K562 (cell line): ENCODE measurements around the gene ZDHHC18. TPM values are rescaled to one million over a fixed set of nuclear protein-coding genes. Genes with fewer than 3 reads are reported as not detected.

Experiments
- polyA plus RNA-seq, 8 experiments: library from polyadenylated mRNA; depleted of rRNA in 4 of 8; stranded (reverse) in 5 of 8; unstranded in 3 of 8; fragments of >200 nt; fragmentation: Nextera tagmentation in 2 of 8; fragmentation: Illumina TruSeq in 1 of 8; extraction: Ambion mirVana in 2 of 8; extraction: Trizol in 1 of 8; gene quantifications; 2 replicates each; pipeline versions ENCODE4 v1.2.1 to v1.2.3, GENCODE V29; 2011 to 2014; ENCODE audit warnings: inconsistent platforms in 1 of 8, missing spikeins in 1 of 8
- small RNA-seq: library from RNA; depleted of rRNA; stranded (forward); fragments of <200 nt; gene quantifications from one replicate; pipeline ENCODE3, GENCODE V24; 2014
- total RNA-seq, 7 experiments: library from RNA; depleted of rRNA in 6 of 7; stranded (reverse); fragments of >200 nt in 6 of 7; fragmentation: Illumina TruSeq in 2 of 7; extraction: Trizol in 2 of 7; gene quantifications; 2 replicates each; pipeline versions ENCODE4 v1.2.1 to v1.2.3, GENCODE V29; 2011 to 2021; ENCODE audit warnings: low replicate concordance in 1 of 7
- TF ChIP-seq, protein P1 (sequence below): fragments of 450-650 bp; IDR thresholded peaks from 2 replicates; pipeline ENCODE4 v1.6.1; 2016; ENCODE audit warnings: borderline replicate concordance

Gene ZDHHC18
- total and polyA plus RNA-seq, 9 of the 15 experiments (the other 6 are each of a cell fraction or from before 2014, with no cell fraction given), result 0.42 to 35.6 (median 15.8) TPM

GRCh38 chr1:26900815-26901511 is 74.5 kb downstream of the ZDHHC18 start (continued):
- TF ChIP-seq, protein P1, sequence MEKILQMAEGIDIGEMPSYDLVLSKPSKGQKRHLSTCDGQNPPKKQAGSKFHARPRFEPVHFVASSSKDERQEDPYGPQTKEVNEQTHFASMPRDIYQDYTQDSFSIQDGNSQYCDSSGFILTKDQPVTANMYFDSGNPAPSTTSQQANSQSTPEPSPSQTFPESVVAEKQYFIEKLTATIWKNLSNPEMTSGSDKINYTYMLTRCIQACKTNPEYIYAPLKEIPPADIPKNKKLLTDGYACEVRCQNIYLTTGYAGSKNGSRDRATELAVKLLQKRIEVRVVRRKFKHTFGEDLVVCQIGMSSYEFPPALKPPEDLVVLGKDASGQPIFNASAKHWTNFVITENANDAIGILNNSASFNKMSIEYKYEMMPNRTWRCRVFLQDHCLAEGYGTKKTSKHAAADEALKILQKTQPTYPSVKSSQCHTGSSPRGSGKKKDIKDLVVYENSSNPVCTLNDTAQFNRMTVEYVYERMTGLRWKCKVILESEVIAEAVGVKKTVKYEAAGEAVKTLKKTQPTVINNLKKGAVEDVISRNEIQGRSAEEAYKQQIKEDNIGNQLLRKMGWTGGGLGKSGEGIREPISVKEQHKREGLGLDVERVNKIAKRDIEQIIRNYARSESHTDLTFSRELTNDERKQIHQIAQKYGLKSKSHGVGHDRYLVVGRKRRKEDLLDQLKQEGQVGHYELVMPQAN, result no peak

Small RNA genes within 50 kb of the gene (small RNA-seq; reads per million reads assigned to genes)
- gene RN7SL165P, result not detected

Other genes starting within 250 kb of the ZDHHC18 start
Only the 7 nearest of the 10 such genes appear.
- gene ARID1A, start 130.7 kb upstream of the ZDHHC18 start, total RNA-seq (2014; rRNA removed), result 22.1 and 28.9 TPM in 2 replicates
- 23.9 and 24.6 TPM in 2 replicates for gene ARID1A, start 130.7 kb upstream of the ZDHHC18 start, total RNA-seq (2014; rRNA removed; fragmentation: Illumina TruSeq; extraction: Trizol)
- 22.5 and 25.3 TPM in 2 replicates for gene ARID1A, start 130.7 kb upstream of the ZDHHC18 start, total RNA-seq (2015; rRNA removed; fragmentation: Illumina TruSeq; extraction: Trizol)
- gene ARID1A, start 130.7 kb upstream of the ZDHHC18 start, total RNA-seq (2021), result 74.6 and 88.3 TPM in 2 replicates
- gene ARID1A, start 130.7 kb upstream of the ZDHHC18 start, polyA plus RNA-seq (2011; rRNA removed), result 12.9 and 27.1 TPM in 2 replicates
- gene ARID1A, start 130.7 kb upstream of the ZDHHC18 start, polyA plus RNA-seq (2014; fragmentation: Illumina TruSeq; extraction: Trizol), result 70.1 and 79.0 TPM in 2 replicates
- gene ARID1A, start 130.7 kb upstream of the ZDHHC18 start, polyA plus RNA-seq (2014; fragmentation: Nextera tagmentation; extraction: Ambion mirVana), result 10 to 100 TPM in 1 of 2 experiments, 1 to 10 TPM in 1; 8.3 to 20.2 TPM
- 38.6 and 38.7 TPM in 2 replicates for gene ARID1A, start 130.7 kb upstream of the ZDHHC18 start, polyA plus RNA-seq (2014; rRNA removed)
- gene PIGV, start 38.7 kb upstream of the ZDHHC18 start, total RNA-seq (2014; rRNA removed), result 8.4 and 11.3 TPM in 2 replicates
- 11.0 and 11.1 TPM in 2 replicates for gene PIGV, start 38.7 kb upstream of the ZDHHC18 start, total RNA-seq (2014; rRNA removed; fragmentation: Illumina TruSeq; extraction: Trizol)
- gene PIGV, start 38.7 kb upstream of the ZDHHC18 start, total RNA-seq (2015; rRNA removed; fragmentation: Illumina TruSeq; extraction: Trizol), result 12.0 and 12.2 TPM in 2 replicates
- gene PIGV, start 38.7 kb upstream of the ZDHHC18 start, total RNA-seq (2021), result 11.2 and 14.7 TPM in 2 replicates
- 21.8 and 25.5 TPM in 2 replicates for gene PIGV, start 38.7 kb upstream of the ZDHHC18 start, polyA plus RNA-seq (2011; rRNA removed)
- 10.8 and 12.7 TPM in 2 replicates for gene PIGV, start 38.7 kb upstream of the ZDHHC18 start, polyA plus RNA-seq (2014; fragmentation: Illumina TruSeq; extraction: Trizol)
- 10 to 100 TPM; 11.3 to 11.7 TPM for gene PIGV, start 38.7 kb upstream of the ZDHHC18 start, polyA plus RNA-seq (2014; fragmentation: Nextera tagmentation; extraction: Ambion mirVana)
- 9.3 and 9.4 TPM in 2 replicates for gene PIGV, start 38.7 kb upstream of the ZDHHC18 start, polyA plus RNA-seq (2014; rRNA removed)
- gene SFN, start 36.5 kb downstream of the ZDHHC18 start, total RNA-seq (2014; rRNA removed), result 2.2 and 2.7 TPM in 2 replicates
- gene SFN, start 36.5 kb downstream of the ZDHHC18 start, total RNA-seq (2014; rRNA removed; fragmentation: Illumina TruSeq; extraction: Trizol), result 0.38 and 0.73 TPM in 2 replicates
- gene SFN, start 36.5 kb downstream of the ZDHHC18 start, total RNA-seq (2015; rRNA removed; fragmentation: Illumina TruSeq; extraction: Trizol), result 2.0 and 3.0 TPM in 2 replicates
- gene SFN, start 36.5 kb downstream of the ZDHHC18 start, total RNA-seq (2021), result 3.1 and 3.7 TPM in 2 replicates
- 0.86 and 1.7 TPM in 2 replicates for gene SFN, start 36.5 kb downstream of the ZDHHC18 start, polyA plus RNA-seq (2011; rRNA removed)
- gene SFN, start 36.5 kb downstream of the ZDHHC18 start, polyA plus RNA-seq (2014; fragmentation: Illumina TruSeq; extraction: Trizol), result 2.7 and 3.4 TPM in 2 replicates
- under 1 TPM; 0.10 to 0.11 TPM for gene SFN, start 36.5 kb downstream of the ZDHHC18 start, polyA plus RNA-seq (2014; fragmentation: Nextera tagmentation; extraction: Ambion mirVana)
- gene SFN, start 36.5 kb downstream of the ZDHHC18 start, polyA plus RNA-seq (2014; rRNA removed), result 3.8 and 3.9 TPM in 2 replicates
- 16.3 and 26.7 TPM in 2 replicates for gene GPN2, start 63.6 kb downstream of the ZDHHC18 start, total RNA-seq (2014; rRNA removed)
- gene GPN2, start 63.6 kb downstream of the ZDHHC18 start, total RNA-seq (2014; rRNA removed; fragmentation: Illumina TruSeq; extraction: Trizol), result 19.3 and 20.4 TPM in 2 replicates
- gene GPN2, start 63.6 kb downstream of the ZDHHC18 start, total RNA-seq (2015; rRNA removed; fragmentation: Illumina TruSeq; extraction: Trizol), result 27.0 and 28.0 TPM in 2 replicates
- gene GPN2, start 63.6 kb downstream of the ZDHHC18 start, total RNA-seq (2021), result 58.8 and 59.0 TPM in 2 replicates
- 45.1 and 64.7 TPM in 2 replicates for gene GPN2, start 63.6 kb downstream of the ZDHHC18 start, polyA plus RNA-seq (2011; rRNA removed)
- 23.2 and 34.0 TPM in 2 replicates for gene GPN2, start 63.6 kb downstream of the ZDHHC18 start, polyA plus RNA-seq (2014; fragmentation: Illumina TruSeq; extraction: Trizol)
- 10 to 100 TPM in 1 of 2 experiments, 1 to 10 TPM in 1; 9.9 to 11.4 TPM for gene GPN2, start 63.6 kb downstream of the ZDHHC18 start, polyA plus RNA-seq (2014; fragmentation: Nextera tagmentation; extraction: Ambion mirVana)
- 17.4 and 31.8 TPM in 2 replicates for gene GPN2, start 63.6 kb downstream of the ZDHHC18 start, polyA plus RNA-seq (2014; rRNA removed)
- gene GPATCH3, start 73.8 kb downstream of the ZDHHC18 start, total RNA-seq (2014; rRNA removed), result 16.4 and 21.0 TPM in 2 replicates
- 8.6 and 9.9 TPM in 2 replicates for gene GPATCH3, start 73.8 kb downstream of the ZDHHC18 start, total RNA-seq (2014; rRNA removed; fragmentation: Illumina TruSeq; extraction: Trizol)
- gene GPATCH3, start 73.8 kb downstream of the ZDHHC18 start, total RNA-seq (2015; rRNA removed; fragmentation: Illumina TruSeq; extraction: Trizol), result 15.3 and 16.2 TPM in 2 replicates
- gene GPATCH3, start 73.8 kb downstream of the ZDHHC18 start, total RNA-seq (2021), result 22.5 and 23.0 TPM in 2 replicates
- gene GPATCH3, start 73.8 kb downstream of the ZDHHC18 start, polyA plus RNA-seq (2011; rRNA removed), result 5.4 and 7.2 TPM in 2 replicates
- gene GPATCH3, start 73.8 kb downstream of the ZDHHC18 start, polyA plus RNA-seq (2014; fragmentation: Illumina TruSeq; extraction: Trizol), result 14.4 and 17.5 TPM in 2 replicates
- 1 to 10 TPM; 1.6 to 4.9 TPM for gene GPATCH3, start 73.8 kb downstream of the ZDHHC18 start, polyA plus RNA-seq (2014; fragmentation: Nextera tagmentation; extraction: Ambion mirVana)
- 13.3 and 16.1 TPM in 2 replicates for gene GPATCH3, start 73.8 kb downstream of the ZDHHC18 start, polyA plus RNA-seq (2014; rRNA removed)
- gene NR0B2, start 87.3 kb downstream of the ZDHHC18 start, total RNA-seq (2014; rRNA removed), result not detected in 2 replicates
- gene NR0B2, start 87.3 kb downstream of the ZDHHC18 start, total RNA-seq (2014; rRNA removed; fragmentation: Illumina TruSeq; extraction: Trizol), result not detected in 2 replicates
- gene NR0B2, start 87.3 kb downstream of the ZDHHC18 start, total RNA-seq (2015; rRNA removed; fragmentation: Illumina TruSeq; extraction: Trizol), result not detected in 2 replicates
- not detected in 2 replicates for gene NR0B2, start 87.3 kb downstream of the ZDHHC18 start, total RNA-seq (2021)
- not detected in 2 replicates for gene NR0B2, start 87.3 kb downstream of the ZDHHC18 start, polyA plus RNA-seq (2011; rRNA removed)
- gene NR0B2, start 87.3 kb downstream of the ZDHHC18 start, polyA plus RNA-seq (2014; fragmentation: Illumina TruSeq; extraction: Trizol), result not detected in 2 replicates
- gene NR0B2, start 87.3 kb downstream of the ZDHHC18 start, polyA plus RNA-seq (2014; fragmentation: Nextera tagmentation; extraction: Ambion mirVana), result not detected
- gene NR0B2, start 87.3 kb downstream of the ZDHHC18 start, polyA plus RNA-seq (2014; rRNA removed), result not detected in 2 replicates
- gene NUDC, start 95.1 kb downstream of the ZDHHC18 start, total RNA-seq (2014; rRNA removed), result 234 and 265 TPM in 2 replicates
- gene NUDC, start 95.1 kb downstream of the ZDHHC18 start, total RNA-seq (2014; rRNA removed; fragmentation: Illumina TruSeq; extraction: Trizol), result 83.1 and 86.9 TPM in 2 replicates
- 156 and 157 TPM in 2 replicates for gene NUDC, start 95.1 kb downstream of the ZDHHC18 start, total RNA-seq (2015; rRNA removed; fragmentation: Illumina TruSeq; extraction: Trizol)
- gene NUDC, start 95.1 kb downstream of the ZDHHC18 start, total RNA-seq (2021), result 160 and 170 TPM in 2 replicates
- gene NUDC, start 95.1 kb downstream of the ZDHHC18 start, polyA plus RNA-seq (2011; rRNA removed), result 42.5 and 59.7 TPM in 2 replicates
- gene NUDC, start 95.1 kb downstream of the ZDHHC18 start, polyA plus RNA-seq (2014; fragmentation: Illumina TruSeq; extraction: Trizol), result 202 and 219 TPM in 2 replicates
- 10 to 100 TPM in 1 of 2 experiments, 1 to 10 TPM in 1; 9.8 to 18.1 TPM for gene NUDC, start 95.1 kb downstream of the ZDHHC18 start, polyA plus RNA-seq (2014; fragmentation: Nextera tagmentation; extraction: Ambion mirVana)
- gene NUDC, start 95.1 kb downstream of the ZDHHC18 start, polyA plus RNA-seq (2014; rRNA removed), result 126 and 149 TPM in 2 replicates